ENCODE data around the gene LYZL1. TPM values are rescaled to one million over a fixed set of nuclear protein-coding genes. Genes with fewer than 3 reads are reported as not detected.
"Not testable (repeated sequence)": the region's sequence is repeated elsewhere in the genome, so short reads cannot be mapped to it uniquely, and the experiment has no call there.

LYZL1 gene
- total RNA-seq (not detected in 2 replicates), polyA plus RNA-seq (not detected in 2 replicates), polyA minus RNA-seq (not detected in 2 replicates)
- total RNA-seq (2013), result not detected

- H3K4me3 Mint-ChIP-seq; H3K4me2 ChIP-seq (replicated peaks; ENCODE audit: low read depth, low read length, poor library complexity, severe bottlenecking); POLR2A ChIA-PET; H3K9ac ChIP-seq (ENCODE audit: low read length); H2AFZ ChIP-seq (ENCODE audit: insufficient read depth, low read depth, low read length, poor library complexity, severe bottlenecking); H3K4me1 Mint-ChIP-seq; H3K4me1 ChIP-seq (ENCODE audit: control insufficient read depth in 2 of 2, insufficient read depth in 2 of 2, low read length in 2 of 2); CTCF ChIA-PET; H4K20me1 ChIP-seq (ENCODE audit: control insufficient read depth, insufficient read depth, low read length, poor library complexity, severe bottlenecking); intact Hi-C loops (cut with micrococcal nuclease); H3K4me3 ChIP-seq (ENCODE audit: control extremely low read depth in 1 of 5, extremely low read depth in 1 of 5, insufficient read depth in 1 of 5, low read depth in 2 of 5, low read length in 4 of 5); H3K27ac Mint-ChIP-seq; H3K9me3 Mint-ChIP-seq (ENCODE audit: insufficient read depth); H3K27me3 ChIP-seq (replicated peaks in 1 of 4; ENCODE audit: control extremely low read depth in 1 of 4, control insufficient read depth in 3 of 4, insufficient read depth in 4 of 4, low read length in 3 of 4); H3K9me3 ChIP-seq (ENCODE audit: control extremely low read depth in 1 of 3, control insufficient read depth in 2 of 3, insufficient read depth in 1 of 3, low read length in 2 of 3); H3K36me3 ChIP-seq (replicated peaks in 1 of 2; ENCODE audit: control extremely low read depth in 1 of 2, control insufficient read depth in 1 of 2, extremely low read depth in 1 of 2, insufficient read depth in 2 of 2, low read length in 1 of 2); ATAC-seq (ENCODE audit: low read depth); H3K79me2 ChIP-seq (ENCODE audit: control insufficient read depth, insufficient read depth, low read length); DNase-seq; H3K27ac ChIP-seq (ENCODE audit: low read length in 2 of 2): not testable (repeated sequence)
- WGBS (ENCODE audit: insufficient coverage), result 96% methylated on average over 4 of the region's 6 CpGs
- H3K27me3 Mint-ChIP-seq, result peaks cover 12% of the 10 kb centered on the region
These were observed at the start of gene LYZL1 for GRCh38 chr10:29288906-29289305. Gene LYZL1, plus strand, starts transcription at chr10:29289070. Its CDS starts 2,798 bp downstream, at chr10:29291868.

- ChIA-PET POLR2A (no interaction called here), CTCF (no interaction called here)
- H3K4me2 ChIP-seq (replicated peaks; ENCODE audit: low read depth, low read length, poor library complexity, severe bottlenecking), result no peak overlapping the region
- no peak overlapping the region for H3K9ac ChIP-seq (ENCODE audit: low read length)
- H3K4me1 ChIP-seq (ENCODE audit: control insufficient read depth in 2 of 2, insufficient read depth in 2 of 2, low read length in 2 of 2), result no peaks in the 10 kb centered on the region
- Mint-ChIP-seq H3K4me3 (no peak overlapping the region), H3K9me3 (ENCODE audit: insufficient read depth) (peaks cover under 1% of the 10 kb centered on the region), H3K27ac (no peak overlapping the region), H3K27me3 (no peaks in the 10 kb centered on the region), H3K4me1 (no peaks in the 10 kb centered on the region)
- ATAC-seq (ENCODE audit: low read depth) (no peak), DNase-seq (no peak)
- no peaks in the 10 kb centered on the region for H4K20me1 ChIP-seq (ENCODE audit: control insufficient read depth, insufficient read depth, low read length, poor library complexity, severe bottlenecking)
- H3K79me2 ChIP-seq (ENCODE audit: control insufficient read depth, insufficient read depth, low read length), result no peaks in the 10 kb centered on the region
- no peaks in the 10 kb centered on the region for H3K9me3 ChIP-seq (ENCODE audit: control extremely low read depth in 1 of 3, control insufficient read depth in 2 of 3, insufficient read depth in 1 of 3, low read length in 2 of 3)
- H3K27me3 ChIP-seq (replicated peaks in 1 of 4; ENCODE audit: control extremely low read depth in 1 of 4, control insufficient read depth in 3 of 4, insufficient read depth in 4 of 4, low read length in 3 of 4), result no peaks in the 10 kb centered on the region
- H2AFZ ChIP-seq (ENCODE audit: insufficient read depth, low read depth, low read length, poor library complexity, severe bottlenecking), result no peak overlapping the region
- intact Hi-C loops (cut with micrococcal nuclease), result no loop called here
- no peak overlapping the region for H3K27ac ChIP-seq (ENCODE audit: low read length in 2 of 2)
- no peak overlapping the region for H3K4me3 ChIP-seq (ENCODE audit: control extremely low read depth in 1 of 5, extremely low read depth in 1 of 5, insufficient read depth in 1 of 5, low read depth in 2 of 5, low read length in 4 of 5)
- 86% methylated on average over 8 of the region's 15 CpGs for WGBS (ENCODE audit: insufficient coverage)
- TF ChIP-seq EZH2 (IDR thresholded peaks at IDR 0.05; ENCODE audit: borderline replicate concordance, insufficient read depth, low read depth, low read length, poor library complexity, severe bottlenecking), result no peak
- no peak for TF ChIP-seq CTCF (IDR thresholded peaks at IDR 0.05)
- H3K36me3 ChIP-seq (replicated peaks in 1 of 2; ENCODE audit: control extremely low read depth in 1 of 2, control insufficient read depth in 1 of 2, extremely low read depth in 1 of 2, insufficient read depth in 2 of 2, low read length in 1 of 2), result no peaks in the 10 kb centered on the region
These were observed 49.0 kb upstream of the LYZL1 start for GRCh38 chr10:29239569-29240472.

Measured in B cell (primary cell).